ENCODE data around the gene AAGAB. TPM values are rescaled to one million over a fixed set of nuclear protein-coding genes. Genes with fewer than 3 reads are reported as not detected.

Gene AAGAB
- total RNA-seq, 1 donor from 2014 or later: 35.8 TPM

DNA sequence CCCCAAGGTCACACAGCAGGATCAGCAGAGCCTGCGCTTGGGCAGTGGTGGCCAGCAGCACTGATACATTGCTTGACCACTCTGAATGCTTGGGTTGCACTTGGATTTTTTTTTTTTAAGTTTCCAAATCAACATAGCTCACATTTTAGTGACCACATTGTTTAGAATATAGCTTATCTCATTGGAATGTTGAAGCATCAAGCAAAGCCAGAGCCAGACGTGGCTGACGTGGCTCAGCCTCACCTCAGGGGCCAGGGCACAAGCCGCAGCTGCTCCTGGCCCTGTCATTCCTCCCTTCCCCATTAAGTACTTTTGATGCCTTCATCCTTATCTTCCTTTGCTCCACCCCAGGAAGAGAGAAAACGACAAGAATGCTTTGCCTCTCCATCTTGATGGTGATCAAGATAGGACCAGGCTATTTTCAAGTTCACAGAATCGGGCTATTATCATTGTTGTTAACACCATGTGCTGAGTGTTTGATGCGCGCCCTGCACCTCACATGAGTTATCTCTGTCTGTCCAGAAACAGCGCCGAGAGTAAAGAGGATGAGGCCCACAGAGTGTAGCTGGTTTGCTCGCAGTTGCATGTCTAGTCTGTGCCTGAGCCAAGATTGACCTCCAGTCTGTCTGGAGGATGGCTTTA lies 75.8 kb downstream of the AAGAB start:
- H3K9me3 Mint-ChIP-seq: no peaks in the 10 kb centered on the region
- no peak overlapping the region for H3K4me3 Mint-ChIP-seq (ENCODE audit: low read depth)
- H3K4me1 Mint-ChIP-seq (ENCODE audit: low read depth): peaks cover 19% of the 10 kb centered on the region
- intact Hi-C loops (cut with micrococcal nuclease): no loop called here
- no peak for DNase-seq (ENCODE audit: low spot score)
- H3K27me3 Mint-ChIP-seq (ENCODE audit: low read depth): no peaks in the 10 kb centered on the region
- H3K36me3 Mint-ChIP-seq (ENCODE audit: low read depth): peaks cover 60% of the 10 kb centered on the region
- H3K27ac Mint-ChIP-seq: no peak overlapping the region

DNA sequence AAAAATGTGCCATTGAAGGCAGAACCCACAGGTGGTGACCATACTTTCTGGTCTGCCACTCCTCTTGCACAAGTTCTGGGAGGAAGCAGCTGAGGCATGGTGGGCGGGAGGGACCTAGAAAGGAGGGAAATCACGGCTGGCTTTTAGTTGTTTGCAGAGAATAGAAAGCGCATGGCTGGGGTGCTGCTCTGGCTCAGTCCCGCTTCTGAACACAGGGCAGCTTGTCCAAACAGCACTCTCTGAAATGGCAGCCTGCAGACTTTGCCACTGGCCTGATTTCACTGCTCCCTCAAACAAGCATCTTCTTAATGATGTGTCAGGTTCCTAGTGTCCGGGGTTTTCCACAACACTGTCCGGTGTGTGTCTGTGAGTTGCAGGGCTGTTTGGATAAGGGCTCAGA lies 76.7 kb downstream of the AAGAB start:
- no peaks in the 10 kb centered on the region for H3K27me3 Mint-ChIP-seq (ENCODE audit: low read depth)
- peaks cover 21% of the 10 kb centered on the region for H3K4me1 Mint-ChIP-seq (ENCODE audit: low read depth)
- H3K9me3 Mint-ChIP-seq: no peaks in the 10 kb centered on the region
- no peak for DNase-seq (ENCODE audit: low spot score)
- no peak overlapping the region for H3K4me3 Mint-ChIP-seq (ENCODE audit: low read depth)
- H3K36me3 Mint-ChIP-seq (ENCODE audit: low read depth): peaks cover 64% of the 10 kb centered on the region
- intact Hi-C loops (cut with micrococcal nuclease): no loop called here
- H3K27ac Mint-ChIP-seq: no peak overlapping the region

DNA sequence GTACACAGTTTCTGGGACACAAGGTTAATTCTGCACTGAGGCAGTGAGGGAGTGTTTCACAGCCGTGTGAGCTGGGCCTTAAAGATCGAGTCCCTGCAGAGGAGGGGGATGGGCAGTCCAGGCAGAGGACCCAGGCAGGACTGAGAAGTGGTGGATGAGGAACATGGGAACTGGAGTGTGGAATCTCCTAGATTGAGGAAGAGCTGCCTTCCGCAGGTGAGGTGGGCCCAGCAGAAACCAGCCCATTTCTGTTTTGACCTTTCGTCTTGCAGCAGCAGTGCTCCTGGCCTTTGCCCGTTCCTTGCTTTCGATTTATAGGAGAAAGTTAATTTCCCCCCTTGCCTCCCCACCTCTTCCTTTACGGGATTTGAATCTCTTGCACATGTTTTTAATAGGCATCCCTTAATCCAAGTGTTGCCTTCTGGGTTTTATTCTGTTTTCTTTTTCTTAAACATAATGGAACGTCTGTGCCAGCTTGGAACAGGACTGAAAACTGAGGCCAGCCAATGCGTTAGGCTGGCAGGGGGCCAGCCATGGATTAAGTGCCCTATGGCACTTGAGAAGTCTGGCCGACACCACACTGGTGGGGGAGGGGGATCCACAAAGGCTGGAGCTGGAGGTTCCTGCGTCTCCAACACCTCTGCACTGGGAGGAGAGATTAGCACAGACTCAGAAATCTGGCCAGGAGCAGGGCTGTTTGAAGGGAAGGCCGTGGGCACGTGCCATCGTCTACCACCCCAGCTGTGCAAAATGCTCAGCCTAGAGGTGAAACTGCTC lies 78.1 kb downstream of the AAGAB start:
- DNase-seq (ENCODE audit: low spot score): no peak
- no peak overlapping the region for H3K4me3 Mint-ChIP-seq (ENCODE audit: low read depth)
- H3K27ac Mint-ChIP-seq: no peak overlapping the region
- no peaks in the 10 kb centered on the region for H3K27me3 Mint-ChIP-seq (ENCODE audit: low read depth)
- no peaks in the 10 kb centered on the region for H3K9me3 Mint-ChIP-seq
- H3K4me1 Mint-ChIP-seq (ENCODE audit: low read depth): peaks cover 29% of the 10 kb centered on the region
- H3K36me3 Mint-ChIP-seq (ENCODE audit: low read depth): peaks cover 63% of the 10 kb centered on the region
- intact Hi-C loops (cut with micrococcal nuclease): no loop called here

DNA sequence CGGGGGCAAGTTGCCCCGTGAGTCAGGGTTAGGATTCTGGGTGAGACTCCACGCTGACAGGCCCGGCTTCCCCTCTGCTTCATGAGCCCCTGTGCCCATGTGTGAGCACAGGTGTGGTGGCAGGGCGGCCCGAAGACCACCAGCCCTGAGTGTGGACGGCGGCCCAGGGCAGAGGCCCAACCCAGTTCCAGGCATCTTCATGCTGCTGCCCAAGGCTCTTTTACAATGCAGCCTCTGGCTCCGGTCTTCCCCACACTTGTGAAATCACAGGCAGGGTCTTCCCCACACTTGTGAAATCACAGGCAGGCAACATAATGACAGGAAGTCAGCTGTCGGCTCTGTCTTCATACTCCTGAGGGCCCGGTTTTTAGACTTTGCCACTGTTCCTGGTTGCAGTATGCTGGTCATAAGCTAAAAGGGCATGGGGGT lies 78.8 kb downstream of the AAGAB start:
- Mint-ChIP-seq H3K4me1 (ENCODE audit: low read depth) (peaks cover 32% of the 10 kb centered on the region), H3K4me3 (ENCODE audit: low read depth) (no peak overlapping the region), H3K27me3 (ENCODE audit: low read depth) (no peaks in the 10 kb centered on the region), H3K36me3 (ENCODE audit: low read depth) (peaks cover 68% of the 10 kb centered on the region), H3K9me3 (no peaks in the 10 kb centered on the region), H3K27ac (peak overlapping the region; percentile 58)
- DNase-seq (ENCODE audit: low spot score): no peak
- intact Hi-C loops (cut with micrococcal nuclease): no loop called here

DNA sequence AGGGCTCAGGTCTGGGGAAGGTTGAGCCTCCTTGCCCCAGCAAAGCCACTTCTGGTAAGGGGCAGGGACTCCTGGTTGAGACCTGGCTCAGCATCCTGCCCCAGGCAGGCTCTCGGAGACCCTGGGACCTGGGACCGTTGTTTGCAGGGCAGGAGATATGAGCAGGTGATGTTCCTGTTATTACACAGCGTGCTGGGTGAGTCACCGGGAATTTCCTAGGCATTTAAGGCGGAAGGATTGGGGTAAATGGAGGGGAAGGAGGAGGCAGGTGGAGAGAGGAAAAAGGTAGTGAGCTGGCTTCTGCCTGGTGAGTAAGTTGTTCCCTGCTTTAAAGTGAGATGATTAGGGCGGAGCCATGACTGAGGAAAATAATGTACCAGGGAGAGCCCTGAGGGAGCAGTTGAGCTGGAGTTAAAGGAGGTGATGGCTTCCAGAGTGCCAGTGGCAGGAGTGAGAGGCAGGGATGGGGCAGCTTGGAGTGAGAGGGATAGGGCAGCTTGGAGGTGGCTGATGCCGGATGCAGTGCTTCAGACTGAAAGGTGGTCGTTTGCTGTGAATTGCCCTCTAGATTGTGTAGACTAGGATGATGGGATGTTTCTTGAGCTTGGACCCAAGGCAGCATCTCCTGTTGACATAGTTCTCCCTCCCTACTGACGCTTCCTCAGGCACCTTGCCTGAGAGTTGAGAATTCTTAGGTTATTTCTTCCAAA lies 79.4 kb downstream of the AAGAB start:
- Mint-ChIP-seq H3K9me3 (no peaks in the 10 kb centered on the region), H3K4me1 (ENCODE audit: low read depth) (peaks cover 32% of the 10 kb centered on the region), H3K4me3 (ENCODE audit: low read depth) (no peak overlapping the region), H3K27me3 (ENCODE audit: low read depth) (no peaks in the 10 kb centered on the region), H3K27ac (peak overlapping the region; percentile 58), H3K36me3 (ENCODE audit: low read depth) (peaks cover 74% of the 10 kb centered on the region)
- no peak for DNase-seq (ENCODE audit: low spot score)
- intact Hi-C loops (cut with micrococcal nuclease): no loop called here

DNA sequence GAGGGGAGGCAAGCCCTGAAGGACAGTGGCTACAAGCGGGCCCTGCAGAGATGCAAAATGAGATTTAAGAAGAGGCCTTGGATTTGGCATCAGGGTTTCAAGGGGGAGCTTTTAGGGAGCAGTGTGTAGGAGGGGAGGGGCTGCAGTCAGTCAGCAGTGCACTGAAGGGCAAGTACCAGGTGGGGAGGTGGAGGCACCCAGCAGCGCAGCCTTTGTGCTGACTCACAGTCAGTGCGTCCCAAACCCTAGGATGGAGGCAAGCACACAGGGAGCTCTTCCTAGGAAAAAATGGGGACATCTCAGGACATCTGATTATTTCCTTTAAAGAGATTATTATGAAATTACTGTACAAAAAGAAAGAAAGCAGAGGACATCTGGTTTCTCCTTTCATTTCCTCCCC lies 80.0 kb downstream of the AAGAB start:
- DNase-seq (ENCODE audit: low spot score): no peak
- no peaks in the 10 kb centered on the region for H3K27me3 Mint-ChIP-seq (ENCODE audit: low read depth)
- H3K27ac Mint-ChIP-seq: peak overlapping the region; percentile 61
- H3K9me3 Mint-ChIP-seq: no peaks in the 10 kb centered on the region
- H3K4me3 Mint-ChIP-seq (ENCODE audit: low read depth): no peak overlapping the region
- peaks cover 37% of the 10 kb centered on the region for H3K4me1 Mint-ChIP-seq (ENCODE audit: low read depth)
- intact Hi-C loops (cut with micrococcal nuclease): no loop called here
- peaks cover 73% of the 10 kb centered on the region for H3K36me3 Mint-ChIP-seq (ENCODE audit: low read depth)

DNA sequence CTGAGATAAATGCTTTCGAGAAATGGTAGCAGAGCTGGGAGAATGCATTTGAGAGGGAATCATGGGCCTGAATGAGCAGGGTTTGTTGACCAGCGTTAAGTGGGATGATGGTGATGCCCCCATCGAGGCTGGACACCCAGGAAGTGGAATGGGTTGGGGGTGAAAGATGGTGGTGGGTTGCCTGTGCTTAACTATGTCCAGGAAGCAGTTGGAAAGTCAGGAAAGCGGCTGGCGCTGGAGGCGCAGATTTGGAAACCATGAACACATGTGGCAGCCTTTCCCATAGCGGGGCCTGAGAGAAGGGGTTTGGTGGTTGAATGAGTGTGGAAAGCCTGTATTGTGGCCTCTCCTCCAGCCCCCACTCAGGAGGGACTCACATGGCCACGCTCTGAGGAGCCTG lies 80.7 kb downstream of the AAGAB start:
- no peaks in the 10 kb centered on the region for H3K9me3 Mint-ChIP-seq
- peak overlapping the region; percentile 4 for H3K27ac Mint-ChIP-seq
- H3K27me3 Mint-ChIP-seq (ENCODE audit: low read depth): no peaks in the 10 kb centered on the region
- H3K4me1 Mint-ChIP-seq (ENCODE audit: low read depth): peaks cover 34% of the 10 kb centered on the region
- H3K4me3 Mint-ChIP-seq (ENCODE audit: low read depth): no peak overlapping the region
- DNase-seq (ENCODE audit: low spot score): no peak
- H3K36me3 Mint-ChIP-seq (ENCODE audit: low read depth): peaks cover 74% of the 10 kb centered on the region
- intact Hi-C loops (cut with micrococcal nuclease): no loop called here

DNA sequence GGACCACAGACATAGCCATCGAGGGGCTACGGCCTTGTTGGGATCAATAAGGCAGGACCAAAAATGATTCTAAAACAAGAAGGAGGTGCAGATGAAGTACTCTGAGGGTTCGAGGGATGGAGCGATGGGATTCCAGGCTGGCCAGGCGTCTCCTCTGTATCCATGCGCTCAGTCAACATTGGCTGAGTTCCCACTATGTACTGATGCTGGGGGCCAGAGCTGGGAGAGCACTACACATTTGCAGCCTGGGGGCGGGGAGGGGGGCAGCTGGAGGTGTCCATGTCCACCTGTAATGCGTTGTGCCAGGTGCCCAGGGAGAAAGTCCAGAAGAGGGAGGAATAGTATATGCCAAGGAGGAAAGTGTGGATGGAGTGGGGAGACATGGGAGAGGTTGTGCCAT lies 81.5 kb downstream of the AAGAB start:
- DNase-seq (ENCODE audit: low spot score): no peak
- H3K4me1 Mint-ChIP-seq (ENCODE audit: low read depth): peaks cover 33% of the 10 kb centered on the region
- H3K4me3 Mint-ChIP-seq (ENCODE audit: low read depth): no peak overlapping the region
- no peak overlapping the region for H3K27ac Mint-ChIP-seq
- no peaks in the 10 kb centered on the region for H3K27me3 Mint-ChIP-seq (ENCODE audit: low read depth)
- intact Hi-C loops (cut with micrococcal nuclease): no loop called here
- no peaks in the 10 kb centered on the region for H3K9me3 Mint-ChIP-seq
- H3K36me3 Mint-ChIP-seq (ENCODE audit: low read depth): peaks cover 81% of the 10 kb centered on the region

DNA sequence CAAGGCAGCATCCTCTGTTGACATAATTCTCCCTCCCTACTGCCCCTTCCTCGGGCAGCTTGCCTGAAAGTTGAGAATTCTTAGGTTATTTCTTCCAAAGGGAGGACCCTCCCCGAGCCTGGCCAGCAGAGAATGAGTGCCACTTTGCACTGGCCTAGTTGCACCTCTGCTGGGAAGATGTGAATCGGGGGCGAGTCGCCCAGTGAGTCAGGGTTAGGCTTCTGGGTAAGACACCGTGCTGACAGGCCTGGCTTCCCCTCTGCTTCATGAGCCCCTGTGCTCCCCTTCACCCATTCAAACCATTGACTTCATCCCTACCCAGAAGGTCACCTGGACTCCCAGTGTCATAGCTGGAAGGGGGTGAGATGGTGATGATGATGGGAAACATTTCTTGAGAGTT lies 82.3 kb downstream of the AAGAB start:
- H3K36me3 Mint-ChIP-seq (ENCODE audit: low read depth): peaks cover 88% of the 10 kb centered on the region

DNA sequence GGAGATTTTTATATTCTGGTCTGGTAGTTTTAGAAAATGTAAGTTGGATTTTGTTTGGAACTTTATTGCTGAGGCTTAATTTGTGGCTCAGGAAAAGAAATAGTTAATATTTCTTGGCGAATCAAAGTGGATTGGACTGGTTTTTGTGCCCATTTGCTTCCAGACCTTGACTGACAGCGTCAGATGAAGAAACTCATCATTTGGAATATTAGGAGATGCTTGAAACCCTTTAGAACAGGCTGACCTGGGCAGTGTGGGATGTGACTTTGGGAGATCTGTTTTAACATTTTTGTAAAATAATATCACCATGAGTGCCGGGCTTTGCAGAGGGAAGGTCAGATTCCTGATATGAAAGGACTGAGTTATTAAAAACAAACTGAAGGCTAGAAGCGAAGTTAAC lies 83.0 kb downstream of the AAGAB start:
- peaks cover 89% of the 10 kb centered on the region for H3K36me3 Mint-ChIP-seq (ENCODE audit: low read depth)
- H3K27ac Mint-ChIP-seq: no peak overlapping the region

More for the DNA sequence above, 82.3 kb downstream of the AAGAB start:
- H3K4me3 Mint-ChIP-seq (ENCODE audit: low read depth): no peak overlapping the region
- intact Hi-C loops (cut with micrococcal nuclease): no loop called here
- DNase-seq (ENCODE audit: low spot score): no peak
- H3K27me3 Mint-ChIP-seq (ENCODE audit: low read depth): no peaks in the 10 kb centered on the region
- peaks cover 33% of the 10 kb centered on the region for H3K4me1 Mint-ChIP-seq (ENCODE audit: low read depth)
- peak overlapping the region; percentile 51 for H3K27ac Mint-ChIP-seq
- no peaks in the 10 kb centered on the region for H3K9me3 Mint-ChIP-seq

DNA sequence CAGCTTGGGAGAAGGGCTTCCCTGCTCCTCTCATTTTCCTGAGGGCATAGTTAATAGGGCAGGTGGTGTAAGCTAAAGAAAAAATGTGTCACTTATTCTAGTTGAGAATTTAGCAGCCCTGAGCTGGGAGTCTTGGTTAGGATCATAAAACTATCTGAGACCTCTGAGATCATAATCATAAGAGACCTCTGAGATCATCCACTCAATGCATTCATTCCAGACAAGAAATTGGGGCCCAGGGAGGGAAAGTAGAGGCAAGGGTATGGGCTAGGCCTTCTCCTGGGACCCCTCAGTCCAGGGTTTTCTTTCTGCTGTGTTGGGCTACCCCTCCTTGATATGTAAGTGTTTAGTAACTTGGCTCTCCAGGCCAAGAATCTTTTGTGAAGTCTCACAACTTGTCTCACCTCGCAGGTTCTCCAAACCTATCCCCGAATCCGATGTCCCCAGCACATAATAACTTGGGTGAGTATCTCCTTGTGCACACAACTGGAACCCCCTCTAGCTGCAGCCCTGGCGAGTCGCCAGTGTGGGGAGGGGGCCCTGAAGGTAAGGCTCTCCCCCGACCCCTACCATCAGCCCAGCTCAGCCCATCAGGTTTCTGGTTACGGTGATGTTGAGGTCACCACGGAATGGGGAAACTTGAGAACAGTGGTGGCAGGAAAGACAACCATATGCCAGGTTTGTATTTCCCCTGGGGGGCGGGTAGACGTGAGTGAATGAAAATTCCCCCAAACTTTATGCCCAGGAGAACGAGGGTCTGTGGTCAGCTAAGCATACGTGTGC lies 84.1 kb downstream of the AAGAB start:
- peaks cover 30% of the 10 kb centered on the region for H3K4me1 Mint-ChIP-seq (ENCODE audit: low read depth)
- no peak overlapping the region for H3K27ac Mint-ChIP-seq
- H3K27me3 Mint-ChIP-seq (ENCODE audit: low read depth): no peaks in the 10 kb centered on the region
- no peak for DNase-seq (ENCODE audit: low spot score)
- H3K36me3 Mint-ChIP-seq (ENCODE audit: low read depth): peaks cover 84% of the 10 kb centered on the region
- intact Hi-C loops (cut with micrococcal nuclease): no loop called here
- H3K9me3 Mint-ChIP-seq: no peaks in the 10 kb centered on the region
- no peak overlapping the region for H3K4me3 Mint-ChIP-seq (ENCODE audit: low read depth)

More for the DNA sequence above, 83.0 kb downstream of the AAGAB start:
- H3K27me3 Mint-ChIP-seq (ENCODE audit: low read depth): no peaks in the 10 kb centered on the region
- H3K4me3 Mint-ChIP-seq (ENCODE audit: low read depth): no peak overlapping the region
- DNase-seq (ENCODE audit: low spot score): no peak
- H3K9me3 Mint-ChIP-seq: no peaks in the 10 kb centered on the region
- H3K4me1 Mint-ChIP-seq (ENCODE audit: low read depth): peaks cover 33% of the 10 kb centered on the region
- intact Hi-C loops (cut with micrococcal nuclease): no loop called here

DNA sequence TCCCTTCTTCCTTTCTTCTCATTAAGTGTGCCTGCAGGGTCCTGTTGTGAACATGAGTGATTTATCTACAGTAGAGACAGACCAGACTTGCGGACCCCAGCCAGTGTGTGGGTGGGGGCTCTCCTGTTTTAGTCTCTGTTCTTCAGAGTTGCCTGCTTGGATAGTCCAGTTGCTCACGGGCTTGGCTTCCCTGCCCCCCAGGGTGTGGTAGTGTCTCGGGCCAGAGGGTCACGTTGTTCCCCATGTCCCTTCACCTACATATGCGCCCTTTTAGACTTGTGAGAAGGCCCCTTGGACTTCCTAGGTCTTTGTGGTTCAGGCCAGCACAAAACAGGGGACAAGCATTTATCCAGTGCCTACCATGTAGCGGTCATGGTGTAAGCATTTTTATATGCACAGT lies 85.8 kb downstream of the AAGAB start:
- DNase-seq (ENCODE audit: low spot score): no peak
- intact Hi-C loops (cut with micrococcal nuclease): no loop called here
- H3K27me3 Mint-ChIP-seq (ENCODE audit: low read depth): no peaks in the 10 kb centered on the region
- peaks cover 70% of the 10 kb centered on the region for H3K36me3 Mint-ChIP-seq (ENCODE audit: low read depth)
- H3K9me3 Mint-ChIP-seq: no peaks in the 10 kb centered on the region
- no peak overlapping the region for H3K4me3 Mint-ChIP-seq (ENCODE audit: low read depth)
- H3K27ac Mint-ChIP-seq: no peak overlapping the region
- peaks cover 18% of the 10 kb centered on the region for H3K4me1 Mint-ChIP-seq (ENCODE audit: low read depth)
